HepG2 (cell line): ENCODE measurements around the gene CFAP61. TPM values are rescaled to one million over a fixed set of nuclear protein-coding genes. Genes with fewer than 3 reads are reported as not detected.

Source experiments
- ATAC-seq: fragments of 200-7000 bp; cut with Tn5 transposase; 3 replicates; pipeline ENCODE4 v1.9.1; 2020; ENCODE audit warnings: mild to moderate bottlenecking, moderate library complexity
- BruUV-seq: library from RNA; stranded (reverse); fragments of 400-500 nt; replicated peaks from 2 replicates; lab custom pipeline; 2021; lab: Mats Ljungman, UMichigan
- CTCF ChIA-PET: fragments of 300-600 bp; formaldehyde crosslinking; extraction: SDS; loops from one replicate; lab custom pipeline; 2021; ENCODE audit warnings: low total read pairs, inconsistent platforms, low intra/inter-chr PET ratio; lab: Yijun Ruan, JAX
- POLR2A ChIA-PET: fragments of 350-600 bp; sonication (Branson Sonifier 250); formaldehyde crosslinking; loops from one replicate; lab custom pipeline; 2020; ENCODE audit warnings: antibody characterized with exemption, inconsistent platforms; lab: Yijun Ruan, JAX
- DNase-seq: peaks from one replicate; pipeline ENCODE4 v3.0.0-alpha.2; 2015; ENCODE audit warnings: low spot score
- FAIRE-seq: peaks from 3 replicates; lab custom pipeline; 2011; peaks lifted over from hg19 to GRCh38; lab: Jason Lieb, UNC
- H2AFZ ChIP-seq: one replicate; pipeline ENCODE4 v1.6.1; 2011; ENCODE audit warnings: low read length, inconsistent platforms
- H3K27ac ChIP-seq: fragments of 300-600 bp; 3 replicates; pipeline ENCODE4 v1.8.0; 2011; ENCODE audit warnings: mixed run types, mild to moderate bottlenecking, mixed read lengths, low read length, inconsistent platforms; ENCODE audit not compliant: insufficient read depth; ENCODE audit errors: extremely low read length
- H3K27me3 ChIP-seq, 2 experiments: fragments of 200-600 bp in 1 of 2; 2 replicates in 1 of 2; 3 replicates in 1 of 2; pipeline versions ENCODE4 v1.6.0 to v1.8.0; 2011; ENCODE audit warnings: low read length in 2 of 2, mild to moderate bottlenecking in 2 of 2, moderate library complexity in 2 of 2, inconsistent platforms in 1 of 2; ENCODE audit not compliant: insufficient read depth in 2 of 2, control insufficient read depth in 1 of 2
- H3K36me3 ChIP-seq, 2 experiments: fragments of 200-600 bp in 1 of 2; replicated peaks in 1 of 2; 2 replicates in 1 of 2; 3 replicates in 1 of 2; pipeline versions ENCODE4 v1.5.1 to v1.8.0; 2011; ENCODE audit warnings: low read length in 2 of 2, inconsistent platforms in 1 of 2; ENCODE audit not compliant: insufficient read depth in 2 of 2, control insufficient read depth in 1 of 2
- H3K4me1 ChIP-seq: 2 replicates; pipeline ENCODE4 v1.5.1; 2012; ENCODE audit warnings: low read length, inconsistent platforms; ENCODE audit not compliant: insufficient read depth
- H3K4me2 ChIP-seq: 2 replicates; pipeline ENCODE4 v1.6.0; 2011; ENCODE audit warnings: low read depth, low read length, inconsistent platforms
- H3K4me3 ChIP-seq, 3 experiments: fragments of 200-600 bp in 1 of 3; sonication (generic), shearing (Covaris generic) in 1 of 3; replicated peaks in 1 of 3; 2 replicates each; pipeline ENCODE4 v1.5.1; 2011 to 2016; ENCODE audit warnings: low read length in 3 of 3, inconsistent platforms in 2 of 3, low read depth in 2 of 3, mild to moderate bottlenecking in 2 of 3, control low read depth in 1 of 3, mixed read lengths in 1 of 3; ENCODE audit not compliant: insufficient read depth in 1 of 3
- H3K79me2 ChIP-seq: one replicate; pipeline ENCODE4 v1.6.1; 2011; ENCODE audit warnings: low read length, inconsistent platforms; ENCODE audit not compliant: insufficient read depth
- H3K9ac ChIP-seq: 2 replicates; pipeline ENCODE4 v1.6.0; 2011; ENCODE audit warnings: mild to moderate bottlenecking, low read depth, low read length, inconsistent platforms; ENCODE audit not compliant: insufficient read depth
- H3K9me3 ChIP-seq: 2 replicates; pipeline ENCODE4 v1.5.1; 2012; ENCODE audit warnings: mild to moderate bottlenecking, low read length
- H4K20me1 ChIP-seq: 2 replicates; pipeline ENCODE4 v1.6.0; 2011; ENCODE audit warnings: inconsistent platforms, mild to moderate bottlenecking, low read length, moderate library complexity; ENCODE audit not compliant: insufficient read depth
- CREB1 ChIP-seq, 2 experiments: fragments of 450-650 bp in 1 of 2; IDR thresholded peaks; 2 replicates each; pipeline ENCODE4 v1.6.1; 2016 to 2017; ENCODE audit warnings: control low read depth in 1 of 2, mild to moderate bottlenecking in 1 of 2, missing compliant biosample characterization in 1 of 2, missing genetic modification characterization in 1 of 2
- MEF2D ChIP-seq: sonication (generic); formaldehyde crosslinking; IDR thresholded peaks from 2 replicates; pipeline ENCODE4 v1.5.1; 2020; ENCODE audit warnings: mild to moderate bottlenecking, missing genetic modification reagents
- RBAK ChIP-seq: sonication (generic); formaldehyde crosslinking; IDR thresholded peaks from 2 replicates; pipeline ENCODE4 v1.5.1; 2020; ENCODE audit warnings: mild to moderate bottlenecking, missing genetic modification reagents
- SMC3 ChIP-seq: IDR thresholded peaks from 2 replicates; pipeline ENCODE4 v1.6.1; 2011; ENCODE audit warnings: low read length, improper control_type of control experiment
- ZNF260 ChIP-seq: sonication (generic); formaldehyde crosslinking; IDR thresholded peaks from 2 replicates; pipeline ENCODE4 v1.4.0; 2020; ENCODE audit warnings: missing genetic modification reagents, low read depth, mild to moderate bottlenecking, borderline replicate concordance
- ZNF275 ChIP-seq: sonication (generic); formaldehyde crosslinking; IDR thresholded peaks from 2 replicates; pipeline ENCODE4 v1.8.0; 2022; ENCODE audit warnings: missing genetic modification reagents, mild to moderate bottlenecking, inconsistent platforms, borderline replicate concordance
- ZNF639 ChIP-seq: conservative IDR thresholded peaks from 2 replicates; pipeline ENCODE4 v1.6.1; 2018; ENCODE audit warnings: missing genetic modification reagents
- WGBS: methylation state at CpG from one replicate; pipeline ENCODE4 v1.1.6; 2017; ENCODE audit warnings: low lambda C conversion rate; 5-methylcytosine and 5-hydroxymethylcytosine counted together
- in situ Hi-C: cut with HindIII; loops from 2 replicates; pipeline ENCODE4 v1.10.0; 2017; ENCODE audit warnings: low pct_unique_long_range_greater_than_20kb; ENCODE audit not compliant: extremely low pct_ligation_motif_present
- intact Hi-C: fragments of 100-400 bp; cut with micrococcal nuclease; formaldehyde crosslinking; loops from one replicate; pipeline ENCODE4 v1.10.0; 2022; ENCODE audit not compliant: unreplicated experiment
- polyA plus RNA-seq, 8 experiments: library from polyadenylated mRNA; depleted of rRNA in 3 of 8; stranded (reverse) in 7 of 8; unstranded in 1 of 8; fragments of >200 nt; fragmentation: Illumina TruSeq in 4 of 8; extraction: Trizol in 4 of 8; gene quantifications; 2 replicates each; pipeline versions ENCODE4 v1.2.1 to v1.2.3, GENCODE V29; 2011 to 2016; ENCODE audit warnings: low read depth in 4 of 8, missing spikeins in 1 of 8, mixed read lengths in 1 of 8; ENCODE audit not compliant: insufficient read depth in 1 of 8
- total RNA-seq, 5 experiments: library from RNA; depleted of rRNA; stranded (reverse); fragments of >200 nt; fragmentation: Illumina TruSeq; extraction: Trizol; gene quantifications; 2 replicates each; pipeline ENCODE4 v1.2.3, GENCODE V29; 2016; ENCODE audit warnings: low read depth in 1 of 5
- TF ChIP-seq, protein P1 (sequence below): sonication (generic); formaldehyde crosslinking; IDR thresholded peaks from 2 replicates; pipeline ENCODE4 v1.9.0; 2021; ENCODE audit warnings: missing genetic modification reagents, borderline replicate concordance
- TF ChIP-seq, protein P2 (sequence below): IDR thresholded peaks from 2 replicates; pipeline ENCODE4 v1.6.1; 2018; ENCODE audit warnings: missing genetic modification reagents, mild to moderate bottlenecking, missing compliant biosample characterization

CFAP61 gene
- total and polyA plus RNA-seq, 2 of the 13 experiments (the other 11 are each of a cell fraction or from before 2014, with no cell fraction given), result 0.27 TPM; not detected in 1

- TF ChIP-seq SMC3, result 0 out of 2 replicates have a peak, but pooled peaks have one; percentile 4
These were observed 131.8 kb downstream of the CFAP61 start (continued) for GRCh38 chr20:20184149-20184548.

DNA sequence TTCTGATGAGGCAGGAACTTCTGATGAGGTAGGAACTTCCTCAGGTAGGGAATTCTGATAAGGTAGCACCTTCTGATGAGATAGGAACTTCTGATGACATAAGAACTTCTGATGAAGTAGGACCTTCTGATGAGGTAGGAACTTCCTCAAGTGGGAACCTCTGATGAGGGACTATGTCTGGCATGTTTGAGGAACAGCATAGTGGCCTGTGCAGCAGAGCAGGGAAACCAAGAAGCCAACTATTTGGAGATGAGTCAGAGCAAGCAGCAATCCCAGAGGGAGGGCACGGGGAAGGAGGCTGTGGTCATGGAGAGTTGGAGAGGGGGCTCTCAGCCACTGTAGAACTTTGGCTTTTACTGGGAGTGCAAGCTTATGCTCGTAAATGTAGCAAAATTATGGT, 132.4 kb downstream of the CFAP61 start:
- no peak overlapping the region for H3K4me2 ChIP-seq
- FAIRE-seq, result no peak
- H3K79me2 ChIP-seq, result no peaks in the 10 kb centered on the region
- POLR2A ChIA-PET, result no interaction called here
- no peak overlapping the region for H3K9ac ChIP-seq
- no peak overlapping the region for H2AFZ ChIP-seq
- no peaks in the 10 kb centered on the region for H3K27me3 ChIP-seq
- in situ Hi-C loops, result no loop called here
- no peaks in the 10 kb centered on the region for H3K4me1 ChIP-seq
- TF ChIP-seq ZNF639 (no peak), CREB1 (IDR thresholded peaks at IDR 0.05) (peak; percentile 0; the same call in 1 of the 2 replicates), CREB1 (CRISPR knock-in tag; IDR thresholded peaks at IDR 0.05) (no peak)
- TF ChIP-seq, all 625 proteins: peak for 1
- no peak for DNase-seq
- WGBS, result 6% methylated on average over 2 of the region's 2 CpGs
- Histone ChIP-seq H3K4me3 (no peak overlapping the region), H4K20me1 (no peaks in the 10 kb centered on the region), H3K36me3 (no peaks in the 10 kb centered on the region), H3K27ac (no peak overlapping the region), H3K9me3 (no peaks in the 10 kb centered on the region)
- intact Hi-C loops, result loop anchor here (2.0 kb wide), 1 partner anchor 52 kb away; no protein-coding TSS in a partner anchor
- BruUV-seq, result no TSS peak
- CTCF ChIA-PET, result interaction anchor here (1.5 kb wide), 1 partner anchor 384 kb away, joined by 6 read pairs; no protein-coding TSS in a partner anchor
- no peak for ATAC-seq

GRCh38 chr20:20188647-20189046, 136.3 kb downstream of the CFAP61 start:
- H2AFZ ChIP-seq, result no peak overlapping the region
- H3K79me2 ChIP-seq, result no peaks in the 10 kb centered on the region
- intact Hi-C loops, result no loop called here
- no TSS peak for BruUV-seq
- in situ Hi-C loops, result no loop called here
- H3K27ac ChIP-seq, result no peak overlapping the region
- CTCF ChIA-PET, result no interaction called here
- no peak for FAIRE-seq
- POLR2A ChIA-PET, result no interaction called here
- H3K9ac ChIP-seq, result no peak overlapping the region
- H3K4me3 ChIP-seq, result no peak overlapping the region
- H3K27me3 ChIP-seq, result no peaks in the 10 kb centered on the region
- H3K4me2 ChIP-seq, result no peak overlapping the region
- 0% methylated on average over 1 of the region's 1 CpG for WGBS
- H3K36me3 ChIP-seq, result no peaks in the 10 kb centered on the region
- no peaks in the 10 kb centered on the region for H3K4me1 ChIP-seq
- no peaks in the 10 kb centered on the region for H3K9me3 ChIP-seq
- no peak for DNase-seq
- ATAC-seq, result no peak
- no peaks in the 10 kb centered on the region for H4K20me1 ChIP-seq
- TF ChIP-seq, protein P1, sequence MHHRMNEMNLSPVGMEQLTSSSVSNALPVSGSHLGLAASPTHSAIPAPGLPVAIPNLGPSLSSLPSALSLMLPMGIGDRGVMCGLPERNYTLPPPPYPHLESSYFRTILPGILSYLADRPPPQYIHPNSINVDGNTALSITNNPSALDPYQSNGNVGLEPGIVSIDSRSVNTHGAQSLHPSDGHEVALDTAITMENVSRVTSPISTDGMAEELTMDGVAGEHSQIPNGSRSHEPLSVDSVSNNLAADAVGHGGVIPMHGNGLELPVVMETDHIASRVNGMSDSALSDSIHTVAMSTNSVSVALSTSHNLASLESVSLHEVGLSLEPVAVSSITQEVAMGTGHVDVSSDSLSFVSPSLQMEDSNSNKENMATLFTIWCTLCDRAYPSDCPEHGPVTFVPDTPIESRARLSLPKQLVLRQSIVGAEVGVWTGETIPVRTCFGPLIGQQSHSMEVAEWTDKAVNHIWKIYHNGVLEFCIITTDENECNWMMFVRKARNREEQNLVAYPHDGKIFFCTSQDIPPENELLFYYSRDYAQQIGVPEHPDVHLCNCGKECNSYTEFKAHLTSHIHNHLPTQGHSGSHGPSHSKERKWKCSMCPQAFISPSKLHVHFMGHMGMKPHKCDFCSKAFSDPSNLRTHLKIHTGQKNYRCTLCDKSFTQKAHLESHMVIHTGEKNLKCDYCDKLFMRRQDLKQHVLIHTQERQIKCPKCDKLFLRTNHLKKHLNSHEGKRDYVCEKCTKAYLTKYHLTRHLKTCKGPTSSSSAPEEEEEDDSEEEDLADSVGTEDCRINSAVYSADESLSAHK (CRISPR knock-in tag), result no peak
- TF ChIP-seq, protein P2, sequence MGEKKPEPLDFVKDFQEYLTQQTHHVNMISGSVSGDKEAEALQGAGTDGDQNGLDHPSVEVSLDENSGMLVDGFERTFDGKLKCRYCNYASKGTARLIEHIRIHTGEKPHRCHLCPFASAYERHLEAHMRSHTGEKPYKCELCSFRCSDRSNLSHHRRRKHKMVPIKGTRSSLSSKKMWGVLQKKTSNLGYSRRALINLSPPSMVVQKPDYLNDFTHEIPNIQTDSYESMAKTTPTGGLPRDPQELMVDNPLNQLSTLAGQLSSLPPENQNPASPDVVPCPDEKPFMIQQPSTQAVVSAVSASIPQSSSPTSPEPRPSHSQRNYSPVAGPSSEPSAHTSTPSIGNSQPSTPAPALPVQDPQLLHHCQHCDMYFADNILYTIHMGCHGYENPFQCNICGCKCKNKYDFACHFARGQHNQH (CRISPR knock-in tag), result no peak
- no peak for TF ChIP-seq ZNF260 (CRISPR knock-in tag)
- no peak for TF ChIP-seq ZNF275 (CRISPR knock-in tag)
- no peak for TF ChIP-seq RBAK (CRISPR knock-in tag)
- TF ChIP-seq MEF2D, result no peak
